Uterus (tissue), 2 donors: ENCODE data around the gene A2M.

Experiments
- POLR2A ChIP-seq, 2 donors: fragments of 450-650 bp; IDR thresholded peaks; one replicate each; pipeline ENCODE4 v1.6.1; 2016; ENCODE audit warnings: antibody characterized with exemption in 2 of 2, mild to moderate bottlenecking in 1 of 2, moderate library complexity in 1 of 2
- TF ChIP-seq, protein P1 (sequence below), 4 experiments: fragments of 200-600 bp in 2 of 4; fragments of 450-650 bp in 2 of 4; sonication (generic) in 2 of 4; IDR thresholded peaks; one replicate each; pipeline ENCODE4 v1.5.1; 2016 to 2019; ENCODE audit warnings: antibody characterized with exemption in 4 of 4, mild to moderate bottlenecking in 2 of 4, moderate library complexity in 1 of 4

DNA sequence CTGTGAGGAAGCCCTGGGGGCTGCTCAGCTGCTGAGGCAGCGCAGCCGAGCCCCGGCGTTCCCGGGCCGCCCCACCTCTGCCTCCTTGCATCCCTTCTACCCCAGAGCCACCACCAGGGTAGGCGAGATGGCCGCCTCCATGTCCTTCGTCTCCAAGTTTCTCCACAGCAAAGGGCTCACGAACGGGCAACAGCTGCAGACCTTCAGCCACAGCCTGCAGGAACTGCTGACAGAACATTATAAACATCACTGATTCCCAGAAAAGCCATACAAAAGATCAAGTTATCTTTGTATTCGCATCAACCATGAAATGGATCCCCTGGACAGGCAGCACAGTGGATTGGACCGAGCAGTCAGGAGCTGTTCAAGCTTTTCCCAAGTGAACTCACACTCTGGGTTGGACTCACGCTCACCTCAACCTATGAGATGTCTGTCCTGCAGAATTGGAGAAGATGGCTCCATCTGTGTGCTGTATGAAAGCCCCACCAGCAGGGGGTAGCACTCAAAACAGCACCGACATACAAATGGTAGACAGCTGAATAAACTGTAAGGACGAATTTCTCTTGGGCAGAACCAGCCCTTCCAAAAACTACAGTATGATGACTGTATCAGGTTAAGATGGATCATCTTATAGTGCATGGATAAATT lies 19.4 kb upstream of the A2M start:
- TF ChIP-seq, protein P1, sequence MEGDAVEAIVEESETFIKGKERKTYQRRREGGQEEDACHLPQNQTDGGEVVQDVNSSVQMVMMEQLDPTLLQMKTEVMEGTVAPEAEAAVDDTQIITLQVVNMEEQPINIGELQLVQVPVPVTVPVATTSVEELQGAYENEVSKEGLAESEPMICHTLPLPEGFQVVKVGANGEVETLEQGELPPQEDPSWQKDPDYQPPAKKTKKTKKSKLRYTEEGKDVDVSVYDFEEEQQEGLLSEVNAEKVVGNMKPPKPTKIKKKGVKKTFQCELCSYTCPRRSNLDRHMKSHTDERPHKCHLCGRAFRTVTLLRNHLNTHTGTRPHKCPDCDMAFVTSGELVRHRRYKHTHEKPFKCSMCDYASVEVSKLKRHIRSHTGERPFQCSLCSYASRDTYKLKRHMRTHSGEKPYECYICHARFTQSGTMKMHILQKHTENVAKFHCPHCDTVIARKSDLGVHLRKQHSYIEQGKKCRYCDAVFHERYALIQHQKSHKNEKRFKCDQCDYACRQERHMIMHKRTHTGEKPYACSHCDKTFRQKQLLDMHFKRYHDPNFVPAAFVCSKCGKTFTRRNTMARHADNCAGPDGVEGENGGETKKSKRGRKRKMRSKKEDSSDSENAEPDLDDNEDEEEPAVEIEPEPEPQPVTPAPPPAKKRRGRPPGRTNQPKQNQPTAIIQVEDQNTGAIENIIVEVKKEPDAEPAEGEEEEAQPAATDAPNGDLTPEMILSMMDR (IDR thresholded peaks at IDR 0.05): no peak
- TF ChIP-seq POLR2A (IDR thresholded peaks at IDR 0.05): no peak
